PFSK-1 (cell line): ENCODE data around the gene NRSN1.

ENCODE experiments used
- POLR2AphosphoS5 ChIP-seq: IDR thresholded peaks from 2 replicates; pipeline ENCODE4 v1.6.1; 2012; ENCODE audit warnings: low read depth, mild to moderate bottlenecking, control low read depth, low read length, moderate library complexity
- REST ChIP-seq, 2 experiments: IDR thresholded peaks; 2 replicates each; pipeline versions ENCODE4 v1.6.1 to v1.8.0; 2011 to 2012; ENCODE audit warnings: low read depth in 2 of 2, low read length in 2 of 2, control low read depth in 1 of 2, inconsistent platforms in 1 of 2, mild to moderate bottlenecking in 1 of 2, moderate library complexity in 1 of 2; ENCODE audit not compliant: insufficient read depth in 1 of 2
- SIN3A ChIP-seq: IDR thresholded peaks from 2 replicates; pipeline ENCODE4 v1.6.1; 2012; ENCODE audit warnings: mild to moderate bottlenecking, low read length, moderate library complexity, borderline replicate concordance; ENCODE audit not compliant: insufficient read depth
- TAF1 ChIP-seq: IDR thresholded peaks from 2 replicates; pipeline ENCODE4 v1.6.1; 2012; ENCODE audit warnings: low read length, control low read depth, borderline replicate concordance; ENCODE audit not compliant: insufficient read depth

- no peak for TF ChIP-seq POLR2AphosphoS5
- TF ChIP-seq TAF1: no peak
- no peak for TF ChIP-seq REST (IDR thresholded peaks at IDR 0.05; ENCODE audit: insufficient read depth in 1 of 2, low read depth in 2 of 2, low read length in 2 of 2)
- no peak for TF ChIP-seq SIN3A
Observed at GRCh38 chr6:24092407-24092806, 33.6 kb upstream of the NRSN1 start.
